H1 (cell line): ENCODE measurements around the gene FBXL17. TPM values are rescaled to one million over a fixed set of nuclear protein-coding genes. Genes with fewer than 3 reads are reported as not detected.

Source experiments
- CTCF ChIA-PET: fragments of 300-600 bp; sonication (Branson Sonifier 250); formaldehyde crosslinking; loops from one replicate; lab custom pipeline; 2021; ENCODE audit not compliant: partially characterized antibody; lab: Charles Lee
- POLR2A ChIA-PET: fragments of 300-600 bp; sonication (Branson Sonifier 250); formaldehyde crosslinking; loops from one replicate; lab custom pipeline; 2021; ENCODE audit warnings: inconsistent platforms; ENCODE audit not compliant: partially characterized antibody; lab: Charles Lee
- DNase-seq, 2 experiments: peaks; one replicate each; pipeline versions ENCODE4 v3.0.0 to v3.0.0-alpha.2; 2010 to 2022; ENCODE audit warnings: low spot score in 2 of 2, low read depth in 1 of 2, mixed read lengths in 1 of 2
- FAIRE-seq: peaks from 2 replicates; lab custom pipeline; 2011; peaks lifted over from hg19 to GRCh38; lab: Jason Lieb, UNC
- H2AFZ ChIP-seq: 2 replicates; pipeline ENCODE4 v1.8.1; 2012; ENCODE audit warnings: low read length, inconsistent platforms
- H2AK5ac ChIP-seq: 2 replicates; pipeline ENCODE4 v1.6.1; 2013; ENCODE audit warnings: low read depth, low read length
- H2BK120ac ChIP-seq: replicated peaks from 2 replicates; pipeline ENCODE3; 2013; ENCODE audit warnings: low read depth, low read length, inconsistent platforms
- H2BK12ac ChIP-seq: 2 replicates; pipeline ENCODE4 v1.6.1; 2013; ENCODE audit warnings: low read depth, low read length
- H2BK15ac ChIP-seq: 2 replicates; pipeline ENCODE4 v1.6.1; 2013; ENCODE audit warnings: low read length
- H2BK20ac ChIP-seq: 2 replicates; pipeline ENCODE4 v1.6.1; 2013; ENCODE audit warnings: low read length
- H2BK5ac ChIP-seq: 2 replicates; pipeline ENCODE4 v1.6.1; 2013; ENCODE audit warnings: low read depth, low read length
- H3K14ac ChIP-seq: 2 replicates; pipeline ENCODE4 v1.6.1; 2013; ENCODE audit warnings: inconsistent platforms; ENCODE audit not compliant: insufficient read length
- H3K18ac ChIP-seq: 2 replicates; pipeline ENCODE4 v1.6.1; 2013; ENCODE audit warnings: low read length; ENCODE audit errors: extremely low read depth
- H3K23ac ChIP-seq: 2 replicates; pipeline ENCODE4 v1.6.1; 2013; ENCODE audit warnings: inconsistent platforms; ENCODE audit not compliant: insufficient read length
- H3K23me2 ChIP-seq: 2 replicates; pipeline ENCODE4 v1.6.1; 2013; ENCODE audit warnings: low read depth, low read length
- H3K27ac ChIP-seq: 2 replicates; pipeline ENCODE4 v1.6.1; 2011; ENCODE audit warnings: low read depth, low read length, inconsistent platforms
- H3K27me3 ChIP-seq, 4 experiments: replicated peaks in 1 of 4; 1 replicate in 1 of 4; 2 replicates in 3 of 4; pipeline versions ENCODE4 v1.6.1 to v1.8.1; 2011 to 2013; ENCODE audit warnings: low read length in 3 of 4, mild to moderate bottlenecking in 3 of 4, inconsistent platforms in 2 of 4, mixed read lengths in 2 of 4, moderate library complexity in 1 of 4; ENCODE audit not compliant: control insufficient read depth in 3 of 4, insufficient read depth in 3 of 4; ENCODE audit errors: extremely low read depth in 1 of 4
- H3K36me3 ChIP-seq, 4 experiments: 2 replicates each; pipeline versions ENCODE4 v1.6.1 to v1.8.1; 2011 to 2013; ENCODE audit warnings: mild to moderate bottlenecking in 4 of 4, low read length in 3 of 4, moderate library complexity in 2 of 4, control low read depth in 1 of 4, inconsistent platforms in 1 of 4; ENCODE audit not compliant: insufficient read depth in 4 of 4, control insufficient read depth in 2 of 4
- H3K4ac ChIP-seq: replicated peaks from 2 replicates; pipeline ENCODE3; 2013; ENCODE audit warnings: low read length, low read depth, mixed read lengths, inconsistent platforms; ENCODE audit not compliant: insufficient read length
- H3K4me1 ChIP-seq, 4 experiments: replicated peaks in 1 of 4; 1 replicate in 1 of 4; 2 replicates in 3 of 4; pipeline versions ENCODE4 v1.6.1 to v1.8.1; 2011 to 2013; ENCODE audit warnings: low read length in 3 of 4, inconsistent platforms in 2 of 4, mixed read lengths in 1 of 4; ENCODE audit not compliant: insufficient read depth in 4 of 4, control insufficient read depth in 3 of 4
- H3K4me2 ChIP-seq, 2 experiments: 2 replicates each; pipeline versions ENCODE4 v1.6.1 to v1.8.1; 2011 to 2013; ENCODE audit warnings: low read depth in 2 of 2, low read length in 2 of 2, control low read depth in 1 of 2, inconsistent platforms in 1 of 2, mild to moderate bottlenecking in 1 of 2; ENCODE audit not compliant: insufficient read depth in 1 of 2
- H3K4me3 ChIP-seq, 4 experiments: fragments of 200-600, 300-600 bp in 1 of 4; sonication (generic), shearing (Covaris generic), sonication (Bioruptor Twin) in 1 of 4; 2 replicates each; pipeline versions ENCODE4 v1.5.1 to v1.8.1; 2011 to 2016; ENCODE audit warnings: low read length in 4 of 4, low read depth in 3 of 4, control low read depth in 2 of 4, inconsistent platforms in 2 of 4, mild to moderate bottlenecking in 2 of 4, mixed read lengths in 1 of 4, moderate library complexity in 1 of 4; ENCODE audit not compliant: insufficient read depth in 2 of 4; ENCODE audit errors: extremely low read depth in 1 of 4
- H3K56ac ChIP-seq: replicated peaks from 2 replicates; pipeline ENCODE3; 2013; ENCODE audit warnings: low read depth, mild to moderate bottlenecking, mixed read lengths, low read length, inconsistent platforms; ENCODE audit not compliant: insufficient read length
- H3K79me1 ChIP-seq: 2 replicates; pipeline ENCODE4 v1.6.1; 2013; ENCODE audit warnings: low read depth, low read length, control low read depth
- H3K79me2 ChIP-seq, 2 experiments: 2 replicates each; pipeline versions ENCODE4 v1.6.1 to v1.8.1; 2012 to 2013; ENCODE audit warnings: low read length in 2 of 2, mild to moderate bottlenecking in 2 of 2, inconsistent platforms in 1 of 2; ENCODE audit not compliant: insufficient read depth in 2 of 2, control insufficient read depth in 1 of 2
- H3K9ac ChIP-seq, 4 experiments: replicated peaks in 1 of 4; 1 replicate in 1 of 4; 2 replicates in 3 of 4; pipeline versions ENCODE4 v1.6.1 to v1.8.1; 2011 to 2013; ENCODE audit warnings: low read depth in 3 of 4, low read length in 3 of 4, control low read depth in 2 of 4, mild to moderate bottlenecking in 2 of 4, moderate library complexity in 2 of 4, inconsistent platforms in 1 of 4; ENCODE audit errors: extremely low read depth in 1 of 4
- H3K9me3 ChIP-seq, 2 experiments: 2 replicates each; pipeline versions ENCODE4 v1.6.1 to v1.8.1; 2012 to 2013; ENCODE audit warnings: mild to moderate bottlenecking in 2 of 2, moderate library complexity in 2 of 2, control low read depth in 1 of 2, inconsistent platforms in 1 of 2, low read depth in 1 of 2, low read length in 1 of 2, mixed read lengths in 1 of 2; ENCODE audit not compliant: insufficient read depth in 2 of 2
- H4K20me1 ChIP-seq, 2 experiments: replicated peaks in 1 of 2; 2 replicates each; pipeline versions ENCODE3 to v1.8.1; 2011 to 2013; ENCODE audit warnings: inconsistent platforms in 2 of 2, low read length in 2 of 2, mild to moderate bottlenecking in 1 of 2; ENCODE audit not compliant: insufficient read depth in 2 of 2, control insufficient read depth in 1 of 2
- H4K5ac ChIP-seq: 2 replicates; pipeline ENCODE4 v1.6.1; 2013; ENCODE audit warnings: low read length, low read depth, mixed read lengths, inconsistent platforms; ENCODE audit not compliant: insufficient read length
- H4K8ac ChIP-seq: 2 replicates; pipeline ENCODE4 v1.8.0; 2013; ENCODE audit warnings: mild to moderate bottlenecking, moderate library complexity, low read length, inconsistent platforms; ENCODE audit not compliant: insufficient read depth; ENCODE audit errors: extremely low read depth
- H4K91ac ChIP-seq: replicated peaks from 2 replicates; pipeline ENCODE3; 2013; ENCODE audit warnings: low read length, mixed read lengths, inconsistent platforms; ENCODE audit not compliant: insufficient read length
- ASH2L ChIP-seq: fragments of 200-600, 300-600 bp; sonication (generic); IDR thresholded peaks from one replicate; pipeline ENCODE4 v1.7.1; 2017; ENCODE audit warnings: low read length
- CEBPB ChIP-seq: IDR thresholded peaks from 2 replicates; pipeline ENCODE4 v1.6.1; 2012; ENCODE audit warnings: low read depth, low read length
- EZH2 ChIP-seq: fragments of 200-600 bp; sonication (generic); IDR thresholded peaks from 2 replicates; pipeline ENCODE4 v1.7.1; 2012; ENCODE audit warnings: low read depth, mild to moderate bottlenecking, moderate library complexity, low read length, inconsistent platforms; ENCODE audit not compliant: severe bottlenecking
- HDAC2 ChIP-seq, 2 experiments: fragments of 300-600 bp in 1 of 2; sonication (generic) in 1 of 2; IDR thresholded peaks; 2 replicates each; pipeline ENCODE4 v1.6.1; 2011 to 2012; ENCODE audit warnings: low read depth in 2 of 2, low read length in 2 of 2, mild to moderate bottlenecking in 2 of 2, moderate library complexity in 2 of 2, borderline replicate concordance in 1 of 2, inconsistent platforms in 1 of 2
- HDAC6 ChIP-seq: IDR thresholded peaks from one replicate; pipeline ENCODE4 v1.7.1; 2012; ENCODE audit warnings: low read depth, mild to moderate bottlenecking, inconsistent platforms, low read length, moderate library complexity
- JUN ChIP-seq: IDR thresholded peaks from 2 replicates; pipeline ENCODE4 v1.6.1; 2011; ENCODE audit warnings: low read depth, mild to moderate bottlenecking, improper control_type of control experiment, low read length
- SIX5 ChIP-seq: IDR thresholded peaks from 2 replicates; pipeline ENCODE4 v1.6.1; 2011; ENCODE audit warnings: mild to moderate bottlenecking, low read depth, low read length
- TAF7 ChIP-seq: optimal IDR thresholded peaks from 2 replicates; pipeline ENCODE3; 2011; ENCODE audit warnings: low read depth, mild to moderate bottlenecking, inconsistent platforms, low read length, moderate library complexity, borderline replicate concordance
- polyA plus RNA-seq, 7 experiments: library from polyadenylated mRNA; depleted of rRNA in 3 of 7; stranded (reverse) in 5 of 7; unstranded in 2 of 7; fragments of >200 nt in 5 of 7; fragments of 200-250 nt in 2 of 7; gene quantifications; 1 replicate in 5 of 7; 2 replicates in 1 of 7; 4 replicates in 1 of 7; pipeline versions ENCODE4 v1.2.1 to v1.2.3, GENCODE V29; 2011 to 2013; ENCODE audit warnings: missing spikeins in 2 of 7, mixed read lengths in 2 of 7
- total RNA-seq: library from RNA; stranded (reverse); fragmentation: NEBNext Ultra II Directional; extraction: Animal tissue kit (Norgen Biotek cat#: 25700); gene quantifications from 2 replicates; pipeline ENCODE4 v1.2.1, GENCODE V29; 2021
- TF ChIP-seq, protein P1 (sequence below), 3 experiments: IDR thresholded peaks; 1 replicate in 2 of 3; 2 replicates in 1 of 3; pipeline versions ENCODE4 v1.5.1 to v1.6.1; 2011; ENCODE audit warnings: low read length in 3 of 3, mild to moderate bottlenecking in 3 of 3, inconsistent platforms in 2 of 3, low read depth in 1 of 3, moderate library complexity in 1 of 3; ENCODE audit not compliant: insufficient read depth in 1 of 3; ENCODE audit errors: control extremely low read depth in 1 of 3

The FBXL17 gene
- total and polyA plus RNA-seq, 2 of the 8 experiments (the other 6 are each of a cell fraction or from before 2014, with no cell fraction given): 0.35 to 4.3 TPM

DNA sequence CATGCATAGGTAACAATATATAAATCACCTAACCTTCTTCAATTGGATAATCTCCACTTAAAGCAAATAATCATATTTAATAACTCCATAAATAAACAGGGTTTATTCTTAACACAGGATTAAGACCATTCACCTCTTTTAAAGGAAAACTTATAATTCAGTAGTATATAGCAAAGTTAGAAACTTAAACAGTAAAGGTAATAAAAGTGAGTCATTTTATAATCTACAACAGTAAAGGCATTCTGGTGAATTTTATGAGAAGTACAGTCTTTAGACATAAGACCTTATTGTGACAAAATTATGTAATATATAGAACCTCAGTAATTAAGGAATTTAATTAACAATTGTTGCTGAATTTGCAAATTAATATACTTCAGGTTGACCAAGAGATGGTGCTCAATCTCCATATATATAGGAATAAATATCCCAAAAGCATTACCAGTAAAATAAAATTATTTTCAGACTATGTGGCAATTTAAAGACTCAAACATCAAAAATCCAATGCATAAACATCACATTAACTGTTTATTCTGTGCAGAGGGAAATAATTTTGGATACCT lies 84.8 kb downstream of the FBXL17 start:
- no peak overlapping the region for H4K91ac ChIP-seq
- H3K9ac ChIP-seq: no peak overlapping the region
- TF ChIP-seq SIX5 (no peak), EZH2 (no peak), ASH2L (no peak), JUN (no peak), HDAC2 (IDR thresholded peaks at IDR 0.05; ENCODE audit: borderline replicate concordance in 1 of 2, low read depth in 2 of 2, low read length in 2 of 2) (no peak), CEBPB (no peak), HDAC6 (no peak), TAF7 (no peak)
- TF ChIP-seq, protein P1, sequence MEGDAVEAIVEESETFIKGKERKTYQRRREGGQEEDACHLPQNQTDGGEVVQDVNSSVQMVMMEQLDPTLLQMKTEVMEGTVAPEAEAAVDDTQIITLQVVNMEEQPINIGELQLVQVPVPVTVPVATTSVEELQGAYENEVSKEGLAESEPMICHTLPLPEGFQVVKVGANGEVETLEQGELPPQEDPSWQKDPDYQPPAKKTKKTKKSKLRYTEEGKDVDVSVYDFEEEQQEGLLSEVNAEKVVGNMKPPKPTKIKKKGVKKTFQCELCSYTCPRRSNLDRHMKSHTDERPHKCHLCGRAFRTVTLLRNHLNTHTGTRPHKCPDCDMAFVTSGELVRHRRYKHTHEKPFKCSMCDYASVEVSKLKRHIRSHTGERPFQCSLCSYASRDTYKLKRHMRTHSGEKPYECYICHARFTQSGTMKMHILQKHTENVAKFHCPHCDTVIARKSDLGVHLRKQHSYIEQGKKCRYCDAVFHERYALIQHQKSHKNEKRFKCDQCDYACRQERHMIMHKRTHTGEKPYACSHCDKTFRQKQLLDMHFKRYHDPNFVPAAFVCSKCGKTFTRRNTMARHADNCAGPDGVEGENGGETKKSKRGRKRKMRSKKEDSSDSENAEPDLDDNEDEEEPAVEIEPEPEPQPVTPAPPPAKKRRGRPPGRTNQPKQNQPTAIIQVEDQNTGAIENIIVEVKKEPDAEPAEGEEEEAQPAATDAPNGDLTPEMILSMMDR (IDR thresholded peaks at IDR 0.05; ENCODE audit: control extremely low read depth in 1 of 3, insufficient read depth in 1 of 3, low read depth in 1 of 3, low read length in 3 of 3): no peak
- no peaks in the 10 kb centered on the region for H3K36me3 ChIP-seq
- H2BK12ac ChIP-seq: no peak overlapping the region
- no peaks in the 10 kb centered on the region for H3K4me1 ChIP-seq
- DNase-seq (no peak), FAIRE-seq (no peak)
- no peak overlapping the region for H3K56ac ChIP-seq
- no peak overlapping the region for H2BK20ac ChIP-seq
- H3K4ac ChIP-seq: no peak overlapping the region
- H3K23ac ChIP-seq: no peak overlapping the region
- H3K79me2 ChIP-seq: no peaks in the 10 kb centered on the region
- no peaks in the 10 kb centered on the region for H3K9me3 ChIP-seq
- H2BK5ac ChIP-seq: no peak overlapping the region
- H3K4me3 ChIP-seq: no peak overlapping the region
- no peak overlapping the region for H3K4me2 ChIP-seq
- no peak overlapping the region for H2BK15ac ChIP-seq
- CTCF ChIA-PET: interaction anchor here (0.7 kb wide), 1 partner anchor 48 kb away, joined by 3 read pairs; no protein-coding TSS in a partner anchor
- H2AFZ ChIP-seq: no peak overlapping the region
- H3K27ac ChIP-seq: no peak overlapping the region
- H3K23me2 ChIP-seq: no peaks in the 10 kb centered on the region
- H4K20me1 ChIP-seq: no peaks in the 10 kb centered on the region
- no peak overlapping the region for H2AK5ac ChIP-seq
- no peaks in the 10 kb centered on the region for H3K27me3 ChIP-seq
- no peak overlapping the region for H3K18ac ChIP-seq
- no peak overlapping the region for H3K14ac ChIP-seq
- no peak overlapping the region for H4K8ac ChIP-seq
- POLR2A ChIA-PET: no interaction called here
- no peak overlapping the region for H2BK120ac ChIP-seq
- H3K79me1 ChIP-seq: no peaks in the 10 kb centered on the region
- no peak overlapping the region for H4K5ac ChIP-seq
